ENCODE data around the gene STRC. TPM values are rescaled to one million over a fixed set of nuclear protein-coding genes. Genes with fewer than 3 reads are reported as not detected.
"Not testable (repeated sequence)": the region's sequence is repeated elsewhere in the genome, so short reads cannot be mapped to it uniquely, and the experiment has no call there.

Gene STRC
- total RNA-seq, 1 donor from 2014 or later: not detected

DNA sequence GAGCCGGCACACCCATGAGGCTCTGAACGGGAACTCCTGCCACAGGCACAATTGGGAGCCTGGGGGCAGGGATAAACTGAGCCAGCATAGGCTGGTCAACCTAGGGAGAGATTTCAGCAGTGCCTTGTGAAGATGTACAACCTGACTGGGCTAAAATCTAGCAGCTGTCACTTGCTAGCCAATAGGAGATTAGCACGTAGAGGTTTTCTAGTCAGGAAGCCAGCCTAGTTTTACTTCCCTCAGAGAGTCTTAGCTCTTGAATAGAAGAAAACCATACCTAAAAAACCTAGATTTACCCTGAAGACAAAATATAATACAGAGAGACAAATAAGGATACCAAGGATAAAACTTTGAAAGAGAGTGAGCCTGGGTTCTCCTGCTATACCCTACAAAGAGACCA lies 55.8 kb downstream of the STRC start:
- DNase-seq; H3K4me3 ChIP-seq; H3K27me3 ChIP-seq (ENCODE audit: low read depth); H3K4me1 ChIP-seq; H3K36me3 ChIP-seq; H3K9me3 ChIP-seq; H3K27ac ChIP-seq; ATAC-seq; intact Hi-C loops (cut with DNase I): not testable (repeated sequence)

DNA sequence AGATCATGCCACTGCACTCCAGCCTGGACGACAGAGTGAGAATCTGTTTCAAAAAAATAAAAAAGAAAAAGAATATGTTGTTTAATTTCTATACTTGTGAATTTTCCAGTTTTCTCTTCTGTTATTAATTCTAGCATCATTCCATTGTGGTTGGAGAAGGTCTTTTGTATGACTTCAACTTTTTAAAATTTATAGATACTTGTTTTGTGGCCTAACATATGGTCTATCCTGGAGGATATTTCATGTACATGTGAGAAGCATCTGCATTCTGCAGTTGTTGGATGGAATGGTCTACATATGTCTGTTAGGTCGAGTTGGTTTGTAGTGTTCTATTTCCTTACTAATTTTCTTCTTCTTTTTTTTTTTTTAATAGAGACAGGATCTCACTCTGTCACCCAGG lies 65.6 kb downstream of the STRC start:
- no peak for DNase-seq
- H3K36me3 ChIP-seq: peaks cover 21% of the 10 kb centered on the region
- no peak for ATAC-seq
- H3K9me3 ChIP-seq: peaks cover under 1% of the 10 kb centered on the region
- intact Hi-C loops (cut with DNase I): no loop called here
- H3K4me1 ChIP-seq: no peaks in the 10 kb centered on the region
- no peak overlapping the region for H3K4me3 ChIP-seq
- H3K27me3 ChIP-seq (ENCODE audit: low read depth): no peaks in the 10 kb centered on the region
- no peak overlapping the region for H3K27ac ChIP-seq
- TF ChIP-seq, protein P1, sequence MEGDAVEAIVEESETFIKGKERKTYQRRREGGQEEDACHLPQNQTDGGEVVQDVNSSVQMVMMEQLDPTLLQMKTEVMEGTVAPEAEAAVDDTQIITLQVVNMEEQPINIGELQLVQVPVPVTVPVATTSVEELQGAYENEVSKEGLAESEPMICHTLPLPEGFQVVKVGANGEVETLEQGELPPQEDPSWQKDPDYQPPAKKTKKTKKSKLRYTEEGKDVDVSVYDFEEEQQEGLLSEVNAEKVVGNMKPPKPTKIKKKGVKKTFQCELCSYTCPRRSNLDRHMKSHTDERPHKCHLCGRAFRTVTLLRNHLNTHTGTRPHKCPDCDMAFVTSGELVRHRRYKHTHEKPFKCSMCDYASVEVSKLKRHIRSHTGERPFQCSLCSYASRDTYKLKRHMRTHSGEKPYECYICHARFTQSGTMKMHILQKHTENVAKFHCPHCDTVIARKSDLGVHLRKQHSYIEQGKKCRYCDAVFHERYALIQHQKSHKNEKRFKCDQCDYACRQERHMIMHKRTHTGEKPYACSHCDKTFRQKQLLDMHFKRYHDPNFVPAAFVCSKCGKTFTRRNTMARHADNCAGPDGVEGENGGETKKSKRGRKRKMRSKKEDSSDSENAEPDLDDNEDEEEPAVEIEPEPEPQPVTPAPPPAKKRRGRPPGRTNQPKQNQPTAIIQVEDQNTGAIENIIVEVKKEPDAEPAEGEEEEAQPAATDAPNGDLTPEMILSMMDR (IDR thresholded peaks at IDR 0.05): no peak

DNA sequence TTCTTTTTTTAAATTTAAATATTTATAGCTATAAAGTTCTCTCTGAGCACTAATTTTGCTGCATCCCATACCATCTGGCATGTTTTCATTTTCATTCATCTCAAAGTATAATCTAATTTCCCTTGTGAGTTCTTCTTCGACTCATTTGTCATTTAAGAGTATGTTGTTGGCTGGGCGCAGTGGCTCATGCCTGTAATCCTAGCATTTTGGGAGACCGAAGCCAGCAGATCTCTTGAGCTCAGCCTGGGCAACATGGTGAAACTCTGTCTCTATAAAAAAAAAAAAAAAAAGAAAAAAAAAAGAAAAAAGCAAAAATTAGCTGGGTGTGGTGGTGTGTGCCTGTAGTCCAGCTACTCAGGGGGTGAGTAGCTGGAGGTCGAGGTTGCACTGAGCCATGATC lies 66.3 kb downstream of the STRC start:
- Histone ChIP-seq H3K27me3 (ENCODE audit: low read depth) (no peaks in the 10 kb centered on the region), H3K4me3 (no peak overlapping the region), H3K4me1 (no peaks in the 10 kb centered on the region), H3K9me3 (peaks cover 7% of the 10 kb centered on the region), H3K36me3 (peaks cover 20% of the 10 kb centered on the region), H3K27ac (no peak overlapping the region)
- TF ChIP-seq, protein P1 (IDR thresholded peaks at IDR 0.05): no peak
- intact Hi-C loops (cut with DNase I): no loop called here
- DNase-seq: no peak
- no peak for ATAC-seq

DNA sequence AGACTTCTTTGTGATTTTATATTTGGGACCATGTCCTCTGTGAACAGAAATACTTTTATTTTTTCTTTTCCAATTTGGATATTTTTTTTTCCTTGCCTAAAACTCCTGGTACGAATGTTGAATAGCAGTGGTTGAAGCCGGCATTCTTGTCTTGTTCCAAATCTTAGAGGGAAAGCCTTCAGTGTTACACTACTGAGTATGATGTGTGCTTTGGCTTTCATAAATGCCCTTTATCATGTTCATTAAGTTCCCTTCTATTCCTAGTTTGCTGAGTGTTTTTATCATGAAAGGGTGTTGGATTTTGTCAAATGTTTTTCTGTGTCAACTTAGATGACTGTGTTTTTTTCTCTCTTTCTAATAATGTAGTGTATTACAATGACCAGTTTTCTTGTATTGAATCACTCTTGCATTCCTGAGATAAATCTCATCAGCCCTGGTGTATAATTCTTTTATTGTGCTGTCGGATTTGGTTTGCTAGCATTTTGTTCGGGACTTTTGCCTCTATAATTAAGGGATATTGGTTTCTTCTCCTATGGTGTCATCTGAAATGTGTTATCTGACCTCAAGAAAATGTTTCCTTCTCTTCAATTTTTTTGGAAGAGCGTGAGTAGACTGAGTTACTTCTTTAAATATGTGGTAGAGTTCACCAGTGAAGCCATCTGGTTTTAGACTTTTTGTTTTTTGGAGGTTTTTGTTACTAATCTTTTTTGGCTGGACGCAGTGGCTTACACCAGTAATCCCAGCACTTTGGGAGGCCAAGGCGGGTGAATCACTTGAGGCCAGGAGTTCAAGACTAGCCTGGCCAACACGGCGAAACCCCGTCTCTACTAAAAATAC lies 67.9 kb downstream of the STRC start:
- Histone ChIP-seq H3K4me1 (no peaks in the 10 kb centered on the region), H3K36me3 (peaks cover 12% of the 10 kb centered on the region), H3K9me3 (peaks cover 7% of the 10 kb centered on the region), H3K4me3 (no peak overlapping the region), H3K27me3 (ENCODE audit: low read depth) (no peaks in the 10 kb centered on the region), H3K27ac (no peak overlapping the region)
- DNase-seq (no peak), ATAC-seq (no peak)
- intact Hi-C loops (cut with DNase I): no loop called here
- TF ChIP-seq, protein P1 (IDR thresholded peaks at IDR 0.05): no peak

Other genes with a start within 250 kb of the STRC start
- 24.3 TPM for gene ZSCAN29, start 247.8 kb downstream of the STRC start, total RNA-seq
- gene TUBGCP4, start 247.7 kb downstream of the STRC start, total RNA-seq: 21.6 TPM
- 41.0 TPM for gene TP53BP1, start 125.6 kb downstream of the STRC start, total RNA-seq
- gene MAP1A, start 101.2 kb downstream of the STRC start, total RNA-seq: 7.1 TPM
- 31.6 TPM for gene PPIP5K1, start 28.6 kb downstream of the STRC start, total RNA-seq
- gene CKMT1B, start 24.8 kb downstream of the STRC start, total RNA-seq: 0.89 TPM
- 2.7 TPM for gene CATSPER2, start 30.0 kb upstream of the STRC start, total RNA-seq
- 0.80 TPM for gene CKMT1A, start 75.1 kb upstream of the STRC start, total RNA-seq
- gene PDIA3, start 127.6 kb upstream of the STRC start, total RNA-seq: 330 TPM
- 5.1 TPM for gene ELL3, start 158.2 kb upstream of the STRC start, total RNA-seq
- gene SERF2, start 173.5 kb upstream of the STRC start, total RNA-seq: 827 TPM
- not detected for gene SERINC4, start 181.4 kb upstream of the STRC start, total RNA-seq
- gene HYPK, start 181.8 kb upstream of the STRC start, total RNA-seq: 13.2 TPM
- 21.0 TPM for gene MFAP1, start 205.9 kb upstream of the STRC start, total RNA-seq
- gene WDR76, start 208.2 kb upstream of the STRC start, total RNA-seq: 5.7 TPM